ENCODE data around the gene C15orf39.

The C15orf39 gene

GRCh38 chr15:75201616-75202250, at the start of gene C15orf39:
Gene C15orf39, plus strand, starts transcription at chr15:75201882. Its CDS starts 4,167 bp downstream, at chr15:75206049.
- TF ChIP-seq CTCF (IDR thresholded peaks at IDR 0.05) (peak; percentile 97), ZFX (IDR thresholded peaks at IDR 0.05; ENCODE audit: borderline replicate concordance) (no peak)
- peak within 1 kb of the TSS; percentile 77 for H3K27ac ChIP-seq

GRCh38 chr15:75152382-75153079, 49.2 kb upstream of the C15orf39 start:
- H3K27ac ChIP-seq = no peak overlapping the region
- TF ChIP-seq CTCF (IDR thresholded peaks at IDR 0.05) (no peak), ZFX (IDR thresholded peaks at IDR 0.05; ENCODE audit: borderline replicate concordance) (no peak)

GRCh38 chr15:75153087-75153486, 48.6 kb upstream of the C15orf39 start:
- TF ChIP-seq ZFX (IDR thresholded peaks at IDR 0.05; ENCODE audit: borderline replicate concordance) (no peak), CTCF (IDR thresholded peaks at IDR 0.05) (no peak)
- H3K27ac ChIP-seq = no peak overlapping the region

GRCh38 chr15:75153565-75154276, 48.0 kb upstream of the C15orf39 start:
- H3K27ac ChIP-seq = no peak overlapping the region
- TF ChIP-seq ZFX (IDR thresholded peaks at IDR 0.05; ENCODE audit: borderline replicate concordance) (no peak), CTCF (IDR thresholded peaks at IDR 0.05) (no peak)

- no peak overlapping the region for H3K27ac ChIP-seq
- no peak for TF ChIP-seq ZFX (IDR thresholded peaks at IDR 0.05; ENCODE audit: borderline replicate concordance)
- TF ChIP-seq CTCF (IDR thresholded peaks at IDR 0.05) = no peak
These were observed 47.1 kb upstream of the C15orf39 start for GRCh38 chr15:75154461-75155062.

- H3K27ac ChIP-seq = no peak overlapping the region
- TF ChIP-seq ZFX (IDR thresholded peaks at IDR 0.05; ENCODE audit: borderline replicate concordance) = no peak
- no peak for TF ChIP-seq CTCF (IDR thresholded peaks at IDR 0.05)
These were observed 45.1 kb upstream of the C15orf39 start for GRCh38 chr15:75156326-75157215.
